ENCODE measurements around the gene H3-3A. TPM values are rescaled to one million over a fixed set of nuclear protein-coding genes. Genes with fewer than 3 reads are reported as not detected.

H3-3A gene
- total RNA-seq, result 100 and 123 TPM in 2 replicates

GRCh38 chr1:226062558-226063223, at the start of gene H3-3A:
H3-3A (plus strand) TSS chr1:226062716; CDS start chr1:226064352, 1,636 bp downstream.

Other genes with a start within 250 kb of the H3-3A start
- 15.1 and 28.2 TPM in 2 replicates for gene TMEM63A, start 180.3 kb upstream of the H3-3A start, total RNA-seq
- gene LEFTY1, start 173.6 kb upstream of the H3-3A start, total RNA-seq, result not detected in 2 replicates
- 22.0 and 32.8 TPM in 2 replicates for gene PYCR2, start 138.5 kb upstream of the H3-3A start, total RNA-seq
- not detected in 2 replicates for gene LEFTY2, start 121.5 kb upstream of the H3-3A start, total RNA-seq
- gene SDE2, start 63.4 kb upstream of the H3-3A start, total RNA-seq, result 11.0 and 16.6 TPM in 2 replicates
- 37.8 and 52.6 TPM in 2 replicates for gene ACBD3, start 124.0 kb downstream of the H3-3A start, total RNA-seq
- gene MIXL1, start 160.9 kb downstream of the H3-3A start, total RNA-seq, result not detected in 2 replicates
- gene LIN9, start 246.4 kb downstream of the H3-3A start, total RNA-seq, result 5.1 and 7.8 TPM in 2 replicates

All from subcutaneous preadipocyte (primary cell).